Measurements from ENCODE around the gene KRTAP19-7.

Gene KRTAP19-7

GRCh38 chr21:30561264-30561895 is at the start of gene KRTAP19-7:
Gene KRTAP19-7 (minus strand): TSS chr21:30561314. CDS start chr21:30561289, 25 bp downstream.
- no peak for DNase-seq (ENCODE audit: low read depth)
- Histone ChIP-seq H3K4me1 (ENCODE audit: control insufficient read depth, insufficient read depth, low read length) (no peaks in the 10 kb centered on the region), H3K9ac (ENCODE audit: low read length) (no peak within 1 kb of the TSS), H3K9me3 (ENCODE audit: control insufficient read depth, low read length) (no peaks in the 10 kb centered on the region), H3K36me3 (ENCODE audit: control insufficient read depth, insufficient read depth, low read length, severe bottlenecking) (no peaks in the 10 kb centered on the region), H3K27me3 (replicated peaks; ENCODE audit: control insufficient read depth, insufficient read depth, low read length) (no peaks in the 10 kb centered on the region), H3K4me3 (ENCODE audit: low read length) (no peak within 1 kb of the TSS)

GRCh38 chr21:30605968-30606367 is 44.9 kb upstream of the KRTAP19-7 start:
- Histone ChIP-seq H3K36me3 (ENCODE audit: control insufficient read depth, insufficient read depth, low read length, severe bottlenecking) (no peaks in the 10 kb centered on the region), H3K9me3 (ENCODE audit: control insufficient read depth, low read length) (no peaks in the 10 kb centered on the region), H3K9ac (ENCODE audit: low read length) (no peak overlapping the region), H3K27me3 (replicated peaks; ENCODE audit: control insufficient read depth, insufficient read depth, low read length) (no peaks in the 10 kb centered on the region), H3K4me1 (ENCODE audit: control insufficient read depth, insufficient read depth, low read length) (no peaks in the 10 kb centered on the region), H3K4me3 (ENCODE audit: low read length) (no peak overlapping the region)
- DNase-seq (ENCODE audit: low read depth) = no peak

- H3K4me1 ChIP-seq (ENCODE audit: control insufficient read depth, insufficient read depth, low read length) = no peaks in the 10 kb centered on the region
- no peak for DNase-seq (ENCODE audit: low read depth)
- H3K9me3 ChIP-seq (ENCODE audit: control insufficient read depth, low read length) = no peaks in the 10 kb centered on the region
- no peaks in the 10 kb centered on the region for H3K36me3 ChIP-seq (ENCODE audit: control insufficient read depth, insufficient read depth, low read length, severe bottlenecking)
- no peaks in the 10 kb centered on the region for H3K27me3 ChIP-seq (replicated peaks; ENCODE audit: control insufficient read depth, insufficient read depth, low read length)
- H3K9ac ChIP-seq (ENCODE audit: low read length) = no peak within 1 kb of the TSS
- H3K4me3 ChIP-seq (ENCODE audit: low read length) = no peak within 1 kb of the TSS
These were observed 39.7 kb upstream of the KRTAP19-7 start, which contains the start of gene KRTAP22-1 for GRCh38 chr21:30600787-30601186. Gene KRTAP22-1 (plus strand): TSS chr21:30601087.

- H3K4me3 ChIP-seq (ENCODE audit: low read length) = no peak within 1 kb of the TSS
- no peaks in the 10 kb centered on the region for H3K4me1 ChIP-seq (ENCODE audit: control insufficient read depth, insufficient read depth, low read length)
- no peak for DNase-seq (ENCODE audit: low read depth)
- H3K27me3 ChIP-seq (replicated peaks; ENCODE audit: control insufficient read depth, insufficient read depth, low read length) = no peaks in the 10 kb centered on the region
- H3K36me3 ChIP-seq (ENCODE audit: control insufficient read depth, insufficient read depth, low read length, severe bottlenecking) = no peaks in the 10 kb centered on the region
- H3K9ac ChIP-seq (ENCODE audit: low read length) = no peak within 1 kb of the TSS
- H3K9me3 ChIP-seq (ENCODE audit: control insufficient read depth, low read length) = no peaks in the 10 kb centered on the region
These were observed 37.7 kb upstream of the KRTAP19-7 start, which contains the start of gene KRTAP6-2 for GRCh38 chr21:30598802-30599201. Gene KRTAP6-2 (minus strand): TSS chr21:30598902. CDS start chr21:30598874, 28 bp downstream.

GRCh38 chr21:30592140-30592539 is 31.0 kb upstream of the KRTAP19-7 start, which contains the start of gene KRTAP6-3:
Gene KRTAP6-3 (plus strand): TSS chr21:30592440. CDS start chr21:30592446, 6 bp downstream.
- H3K4me1 ChIP-seq (ENCODE audit: control insufficient read depth, insufficient read depth, low read length) = no peaks in the 10 kb centered on the region
- no peaks in the 10 kb centered on the region for H3K9me3 ChIP-seq (ENCODE audit: control insufficient read depth, low read length)
- H3K27me3 ChIP-seq (replicated peaks; ENCODE audit: control insufficient read depth, insufficient read depth, low read length) = no peaks in the 10 kb centered on the region
- DNase-seq (ENCODE audit: low read depth) = no peak
- H3K36me3 ChIP-seq (ENCODE audit: control insufficient read depth, insufficient read depth, low read length, severe bottlenecking) = no peaks in the 10 kb centered on the region
- no peak within 1 kb of the TSS for H3K9ac ChIP-seq (ENCODE audit: low read length)
- H3K4me3 ChIP-seq (ENCODE audit: low read length) = no peak within 1 kb of the TSS

- no peaks in the 10 kb centered on the region for H3K27me3 ChIP-seq (replicated peaks; ENCODE audit: control insufficient read depth, insufficient read depth, low read length)
- no peak for DNase-seq (ENCODE audit: low read depth)
- no peak within 1 kb of the TSS for H3K4me3 ChIP-seq (ENCODE audit: low read length)
- no peaks in the 10 kb centered on the region for H3K36me3 ChIP-seq (ENCODE audit: control insufficient read depth, insufficient read depth, low read length, severe bottlenecking)
- no peak within 1 kb of the TSS for H3K9ac ChIP-seq (ENCODE audit: low read length)
- no peaks in the 10 kb centered on the region for H3K9me3 ChIP-seq (ENCODE audit: control insufficient read depth, low read length)
- no peaks in the 10 kb centered on the region for H3K4me1 ChIP-seq (ENCODE audit: control insufficient read depth, insufficient read depth, low read length)
These were observed 29.2 kb upstream of the KRTAP19-7 start, which contains the start of gene KRTAP22-2 for GRCh38 chr21:30590297-30590696. Gene KRTAP22-2 (minus strand): TSS chr21:30590397.

- no peak for DNase-seq (ENCODE audit: low read depth)
- no peaks in the 10 kb centered on the region for H3K27me3 ChIP-seq (replicated peaks; ENCODE audit: control insufficient read depth, insufficient read depth, low read length)
- no peak overlapping the region for H3K9ac ChIP-seq (ENCODE audit: low read length)
- H3K4me3 ChIP-seq (ENCODE audit: low read length) = no peak overlapping the region
- H3K4me1 ChIP-seq (ENCODE audit: control insufficient read depth, insufficient read depth, low read length) = no peaks in the 10 kb centered on the region
- no peaks in the 10 kb centered on the region for H3K36me3 ChIP-seq (ENCODE audit: control insufficient read depth, insufficient read depth, low read length, severe bottlenecking)
- H3K9me3 ChIP-seq (ENCODE audit: control insufficient read depth, low read length) = no peaks in the 10 kb centered on the region
These were observed 21.8 kb upstream of the KRTAP19-7 start for GRCh38 chr21:30582870-30583269.

GRCh38 chr21:30580132-30580531 is 19.0 kb upstream of the KRTAP19-7 start:
- DNase-seq (ENCODE audit: low read depth) = no peak
- Histone ChIP-seq H3K9ac (ENCODE audit: low read length) (no peak overlapping the region), H3K27me3 (replicated peaks; ENCODE audit: control insufficient read depth, insufficient read depth, low read length) (no peaks in the 10 kb centered on the region), H3K36me3 (ENCODE audit: control insufficient read depth, insufficient read depth, low read length, severe bottlenecking) (no peaks in the 10 kb centered on the region), H3K4me3 (ENCODE audit: low read length) (no peak overlapping the region), H3K4me1 (ENCODE audit: control insufficient read depth, insufficient read depth, low read length) (no peaks in the 10 kb centered on the region), H3K9me3 (ENCODE audit: control insufficient read depth, low read length) (no peaks in the 10 kb centered on the region)

- H3K9me3 ChIP-seq (ENCODE audit: control insufficient read depth, low read length) = no peaks in the 10 kb centered on the region
- DNase-seq (ENCODE audit: low read depth) = no peak
- no peaks in the 10 kb centered on the region for H3K27me3 ChIP-seq (replicated peaks; ENCODE audit: control insufficient read depth, insufficient read depth, low read length)
- H3K9ac ChIP-seq (ENCODE audit: low read length) = no peak overlapping the region
- no peak overlapping the region for H3K4me3 ChIP-seq (ENCODE audit: low read length)
- H3K36me3 ChIP-seq (ENCODE audit: control insufficient read depth, insufficient read depth, low read length, severe bottlenecking) = no peaks in the 10 kb centered on the region
- H3K4me1 ChIP-seq (ENCODE audit: control insufficient read depth, insufficient read depth, low read length) = no peaks in the 10 kb centered on the region
These were observed 18.2 kb upstream of the KRTAP19-7 start for GRCh38 chr21:30579346-30579745.

GRCh38 chr21:30577766-30578165 is 16.7 kb upstream of the KRTAP19-7 start:
- no peak overlapping the region for H3K4me3 ChIP-seq (ENCODE audit: low read length)
- DNase-seq (ENCODE audit: low read depth) = no peak
- no peaks in the 10 kb centered on the region for H3K27me3 ChIP-seq (replicated peaks; ENCODE audit: control insufficient read depth, insufficient read depth, low read length)
- H3K36me3 ChIP-seq (ENCODE audit: control insufficient read depth, insufficient read depth, low read length, severe bottlenecking) = no peaks in the 10 kb centered on the region
- no peak overlapping the region for H3K9ac ChIP-seq (ENCODE audit: low read length)
- no peaks in the 10 kb centered on the region for H3K9me3 ChIP-seq (ENCODE audit: control insufficient read depth, low read length)
- no peaks in the 10 kb centered on the region for H3K4me1 ChIP-seq (ENCODE audit: control insufficient read depth, insufficient read depth, low read length)

GRCh38 chr21:30567617-30568016 is 6.5 kb upstream of the KRTAP19-7 start:
- DNase-seq (ENCODE audit: low read depth) = no peak
- Histone ChIP-seq H3K4me3 (ENCODE audit: low read length) (no peak overlapping the region), H3K9ac (ENCODE audit: low read length) (no peak overlapping the region), H3K36me3 (ENCODE audit: control insufficient read depth, insufficient read depth, low read length, severe bottlenecking) (no peaks in the 10 kb centered on the region), H3K4me1 (ENCODE audit: control insufficient read depth, insufficient read depth, low read length) (no peaks in the 10 kb centered on the region), H3K9me3 (ENCODE audit: control insufficient read depth, low read length) (no peaks in the 10 kb centered on the region), H3K27me3 (replicated peaks; ENCODE audit: control insufficient read depth, insufficient read depth, low read length) (no peaks in the 10 kb centered on the region)

GRCh38 chr21:30563630-30564029 is 2.5 kb upstream of the KRTAP19-7 start:
- Histone ChIP-seq H3K4me3 (ENCODE audit: low read length) (no peak overlapping the region), H3K4me1 (ENCODE audit: control insufficient read depth, insufficient read depth, low read length) (no peaks in the 10 kb centered on the region), H3K36me3 (ENCODE audit: control insufficient read depth, insufficient read depth, low read length, severe bottlenecking) (no peaks in the 10 kb centered on the region), H3K27me3 (replicated peaks; ENCODE audit: control insufficient read depth, insufficient read depth, low read length) (no peaks in the 10 kb centered on the region), H3K9me3 (ENCODE audit: control insufficient read depth, low read length) (no peaks in the 10 kb centered on the region), H3K9ac (ENCODE audit: low read length) (no peak overlapping the region)
- no peak for DNase-seq (ENCODE audit: low read depth)
